Measurements from ENCODE around the gene MAP3K14.

DNA sequence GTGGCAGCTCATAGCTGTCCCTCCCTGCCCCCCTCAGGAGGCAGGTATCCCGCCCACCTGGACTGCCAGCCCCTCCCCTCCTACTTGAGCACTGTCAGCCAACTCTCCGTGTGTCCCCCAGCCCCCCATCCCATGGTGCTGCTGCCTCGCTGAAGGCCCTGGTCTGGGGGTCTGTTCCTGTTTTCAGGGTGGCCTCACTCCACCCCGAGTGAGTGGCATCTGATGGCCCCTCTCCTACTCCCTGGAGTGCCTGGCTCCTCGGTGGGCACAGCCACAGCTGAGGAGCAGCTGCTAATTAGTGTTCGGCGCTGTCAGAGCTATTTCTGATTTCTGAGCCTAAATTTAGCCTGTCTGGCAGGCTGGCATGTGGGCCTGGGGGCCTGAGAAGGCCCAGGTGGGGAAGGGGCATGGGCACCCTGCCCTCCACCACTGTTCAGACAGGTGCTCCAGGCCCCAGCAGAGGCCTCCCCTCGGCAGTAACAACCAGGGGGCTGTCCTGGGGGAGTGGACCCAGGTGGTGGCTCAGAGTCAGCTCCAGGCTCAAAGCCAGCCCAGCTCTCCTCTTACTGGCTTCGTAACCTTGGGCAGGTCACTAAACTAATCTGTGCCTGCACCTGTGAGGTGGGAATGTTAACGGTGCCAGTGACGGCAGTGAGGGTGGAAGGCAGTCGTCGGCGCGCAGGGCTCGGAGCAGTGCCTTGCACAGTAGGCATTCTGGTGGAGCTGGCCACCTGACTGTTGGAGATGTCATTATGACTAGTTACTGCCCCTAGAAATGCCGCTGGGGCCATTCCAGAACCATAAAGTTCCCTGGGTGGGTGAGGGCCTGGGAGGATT lies 88.7 kb downstream of the MAP3K14 start:
- TF ChIP-seq, protein P1, sequence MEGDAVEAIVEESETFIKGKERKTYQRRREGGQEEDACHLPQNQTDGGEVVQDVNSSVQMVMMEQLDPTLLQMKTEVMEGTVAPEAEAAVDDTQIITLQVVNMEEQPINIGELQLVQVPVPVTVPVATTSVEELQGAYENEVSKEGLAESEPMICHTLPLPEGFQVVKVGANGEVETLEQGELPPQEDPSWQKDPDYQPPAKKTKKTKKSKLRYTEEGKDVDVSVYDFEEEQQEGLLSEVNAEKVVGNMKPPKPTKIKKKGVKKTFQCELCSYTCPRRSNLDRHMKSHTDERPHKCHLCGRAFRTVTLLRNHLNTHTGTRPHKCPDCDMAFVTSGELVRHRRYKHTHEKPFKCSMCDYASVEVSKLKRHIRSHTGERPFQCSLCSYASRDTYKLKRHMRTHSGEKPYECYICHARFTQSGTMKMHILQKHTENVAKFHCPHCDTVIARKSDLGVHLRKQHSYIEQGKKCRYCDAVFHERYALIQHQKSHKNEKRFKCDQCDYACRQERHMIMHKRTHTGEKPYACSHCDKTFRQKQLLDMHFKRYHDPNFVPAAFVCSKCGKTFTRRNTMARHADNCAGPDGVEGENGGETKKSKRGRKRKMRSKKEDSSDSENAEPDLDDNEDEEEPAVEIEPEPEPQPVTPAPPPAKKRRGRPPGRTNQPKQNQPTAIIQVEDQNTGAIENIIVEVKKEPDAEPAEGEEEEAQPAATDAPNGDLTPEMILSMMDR (IDR thresholded peaks at IDR 0.05; ENCODE audit: low read depth, low read length), result no peak
- no peak for TF ChIP-seq EZH2phosphoT487 (IDR thresholded peaks at IDR 0.05; ENCODE audit: low read depth)
